IPS-15b (cell line): ENCODE data around the gene DDX28.
A peak's percentile ranks its signal among the peaks of the same experiment; 100 is the strongest.
"Not testable (repeated sequence)": the region's sequence is repeated elsewhere in the genome, so short reads cannot be mapped to it uniquely, and the experiment has no call there.

Experiments used
- H3K27me3 ChIP-seq: one replicate; pipeline ENCODE4 v1.6.1; 2013; ENCODE audit warnings: low read length; ENCODE audit not compliant: control insufficient read depth, insufficient read depth
- H3K36me3 ChIP-seq: one replicate; pipeline ENCODE4 v1.6.1; 2013; ENCODE audit warnings: low read length; ENCODE audit not compliant: control insufficient read depth, insufficient read depth
- H3K4me1 ChIP-seq: one replicate; pipeline ENCODE4 v1.6.1; 2013; ENCODE audit warnings: mild to moderate bottlenecking, low read length; ENCODE audit not compliant: control insufficient read depth, insufficient read depth
- H3K4me3 ChIP-seq: one replicate; pipeline ENCODE4 v1.5.1; 2013; ENCODE audit warnings: low read depth, low read length
- H3K9ac ChIP-seq: one replicate; pipeline ENCODE4 v1.6.1; 2013; ENCODE audit warnings: low read depth, mild to moderate bottlenecking, low read length
- H3K9me3 ChIP-seq: one replicate; pipeline ENCODE4 v1.6.1; 2013; ENCODE audit warnings: mild to moderate bottlenecking, low read length; ENCODE audit not compliant: control insufficient read depth, insufficient read depth

DDX28 gene

DNA sequence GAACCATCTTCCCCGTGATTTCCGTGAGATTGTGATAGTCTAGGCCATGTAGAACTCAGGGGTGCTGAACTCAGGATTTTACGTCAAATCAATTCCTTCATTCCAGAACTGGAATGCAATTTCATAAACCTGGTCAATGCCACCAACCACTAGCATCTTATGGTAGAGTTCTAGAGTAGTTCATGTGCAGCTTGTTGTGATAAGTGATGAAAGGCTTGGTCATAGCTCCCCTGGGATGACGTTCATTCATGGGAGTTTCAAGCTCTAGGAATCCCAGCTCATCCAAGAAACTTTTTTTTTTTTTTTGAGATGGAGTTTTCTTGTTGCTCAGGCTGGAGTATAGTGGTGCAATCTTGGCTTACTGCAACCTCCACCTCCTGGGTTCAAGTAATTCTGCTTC is 20.0 kb downstream of the DDX28 start:
- no peaks in the 10 kb centered on the region for H3K27me3 ChIP-seq
- H3K9ac ChIP-seq, result no peak overlapping the region
- no peaks in the 10 kb centered on the region for H3K4me1 ChIP-seq
- no peaks in the 10 kb centered on the region for H3K36me3 ChIP-seq
- H3K4me3 ChIP-seq, result no peak overlapping the region
- H3K9me3 ChIP-seq, result no peaks in the 10 kb centered on the region

DNA sequence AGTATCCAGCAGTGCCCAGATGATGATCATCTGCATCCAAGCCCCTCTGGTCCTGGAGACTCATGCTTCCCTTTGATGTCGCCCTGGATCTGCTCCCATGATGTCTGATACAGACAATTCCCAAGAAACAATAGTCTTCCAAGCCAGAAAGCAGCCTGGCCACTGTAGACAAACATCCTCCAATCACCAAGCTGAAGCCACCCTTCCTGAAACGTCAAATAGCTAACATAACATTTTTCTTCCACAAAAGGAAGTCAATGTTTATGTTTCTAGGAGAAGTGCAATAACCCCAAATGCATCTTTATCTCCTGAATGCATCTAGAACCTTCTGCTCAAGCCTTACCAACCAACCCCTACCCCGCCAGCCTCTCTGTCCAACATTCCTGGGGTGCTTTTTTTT is 22.6 kb downstream of the DDX28 start:
- H3K36me3 ChIP-seq, result no peaks in the 10 kb centered on the region
- no peak overlapping the region for H3K4me3 ChIP-seq
- H3K27me3 ChIP-seq, result no peaks in the 10 kb centered on the region
- no peak overlapping the region for H3K9ac ChIP-seq
- no peaks in the 10 kb centered on the region for H3K4me1 ChIP-seq
- H3K9me3 ChIP-seq, result no peaks in the 10 kb centered on the region

- H3K9ac ChIP-seq, result no peak overlapping the region
- no peaks in the 10 kb centered on the region for H3K36me3 ChIP-seq
- no peaks in the 10 kb centered on the region for H3K9me3 ChIP-seq
- H3K27me3 ChIP-seq, result no peaks in the 10 kb centered on the region
- H3K4me1 ChIP-seq, result no peaks in the 10 kb centered on the region
- no peak overlapping the region for H3K4me3 ChIP-seq
Observed at GRCh38 chr16:67999985-68000384, 23.0 kb downstream of the DDX28 start.

DNA sequence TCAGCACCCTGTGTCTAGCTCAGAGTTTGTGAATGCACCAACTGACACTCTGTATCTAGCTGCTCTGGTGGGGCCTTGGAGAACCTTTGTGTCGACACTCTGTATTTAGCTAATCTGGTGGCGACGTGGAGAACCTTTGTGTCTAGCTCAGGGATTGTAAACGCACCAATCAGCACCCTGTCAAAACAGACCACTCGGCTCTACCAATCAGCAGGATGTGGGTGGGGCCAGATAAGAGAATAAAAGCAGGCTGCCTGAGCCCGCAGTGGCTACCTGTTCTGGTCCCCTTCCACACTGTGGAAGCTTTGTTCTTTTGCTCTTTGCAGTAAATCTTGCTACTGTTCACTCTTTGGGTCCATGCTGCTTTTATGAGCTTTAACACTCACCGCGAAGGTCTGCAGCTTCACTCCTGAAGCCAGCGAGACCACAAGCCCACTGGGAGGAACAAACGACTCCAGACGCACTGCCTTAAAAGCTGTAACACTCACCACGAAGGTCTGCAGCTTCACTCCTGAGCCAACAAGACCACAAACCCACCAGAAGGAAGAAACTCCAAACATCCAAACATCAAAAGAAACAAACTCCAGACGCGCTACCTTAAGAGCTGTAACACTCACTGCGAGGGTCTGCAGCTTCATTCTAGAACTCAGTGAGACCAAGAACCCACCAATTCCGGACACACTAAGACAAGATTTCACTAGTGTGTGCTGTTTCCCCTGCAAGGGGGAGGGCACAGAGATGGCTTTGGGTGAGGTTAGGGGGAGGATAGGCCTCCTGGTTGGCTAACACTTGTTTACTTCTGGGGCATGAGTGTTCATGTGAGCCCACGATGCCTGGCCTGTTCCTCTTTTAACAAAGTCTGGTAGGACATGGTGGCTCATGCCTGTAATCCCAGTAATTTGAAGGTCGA is 24.0 kb downstream of the DDX28 start, which contains the start of gene DPEP2:
Gene DPEP2, minus strand, starts transcription at position 706 of the 910 bp plus-strand sequence. CDS start 6,272 bp downstream, outside the sequence.
- not testable (repeated sequence) for H3K9ac ChIP-seq, H3K27me3 ChIP-seq, H3K4me1 ChIP-seq, H3K4me3 ChIP-seq, H3K9me3 ChIP-seq, H3K36me3 ChIP-seq

DNA sequence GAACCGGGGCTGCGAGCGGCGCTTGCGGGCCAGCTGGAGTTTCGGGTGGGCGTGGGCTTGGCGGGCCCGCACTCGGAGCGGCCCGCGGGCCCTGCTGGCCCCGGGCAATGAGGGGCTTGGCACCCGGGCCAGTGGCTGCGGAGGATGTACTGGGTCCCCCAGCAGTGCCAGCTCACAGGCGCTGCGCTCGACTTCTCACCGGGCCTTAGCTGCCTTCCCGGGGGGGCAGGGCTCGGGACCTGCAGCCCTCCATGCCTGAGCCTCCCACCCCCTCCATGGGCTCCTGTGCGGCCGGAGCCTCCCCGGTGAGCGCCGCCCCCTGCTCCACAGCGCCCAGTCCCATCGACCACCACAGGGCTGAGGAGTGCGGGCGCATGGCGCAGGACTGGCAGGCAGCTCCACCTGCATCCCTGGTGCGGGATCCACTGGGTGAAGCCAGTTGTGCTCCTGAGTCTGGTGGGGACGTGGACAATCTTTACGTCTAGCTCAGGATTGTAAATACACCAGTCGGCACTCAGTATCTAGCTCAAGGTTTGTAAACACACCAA is 24.7 kb downstream of the DDX28 start:
- not testable (repeated sequence) for H3K4me3 ChIP-seq, H3K9ac ChIP-seq, H3K36me3 ChIP-seq, H3K9me3 ChIP-seq, H3K27me3 ChIP-seq, H3K4me1 ChIP-seq

DNA sequence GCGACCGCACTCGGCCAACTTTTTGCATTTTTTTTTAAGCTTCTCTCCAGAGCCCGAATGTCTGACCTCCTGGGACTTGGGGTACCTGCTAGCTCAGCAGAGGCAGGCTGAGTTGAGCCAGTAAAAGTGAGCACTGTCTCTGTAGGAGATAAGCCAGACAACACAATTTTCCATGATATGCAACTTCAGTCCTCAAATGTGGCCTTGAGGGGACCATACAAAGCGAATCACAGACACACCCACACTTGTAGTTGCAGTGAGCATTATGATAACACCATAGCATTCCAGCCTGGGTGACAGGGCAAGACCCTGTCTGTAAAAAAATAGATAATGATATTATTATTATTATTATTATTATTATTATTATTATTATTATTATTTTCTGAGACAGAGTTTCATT is 26.4 kb downstream of the DDX28 start:
- Histone ChIP-seq H3K4me3 (no peak overlapping the region), H3K9me3 (no peaks in the 10 kb centered on the region), H3K27me3 (peaks cover 11% of the 10 kb centered on the region), H3K4me1 (no peaks in the 10 kb centered on the region), H3K9ac (no peak overlapping the region), H3K36me3 (no peaks in the 10 kb centered on the region)

GRCh38 chr16:67995423-67995822 is 27.6 kb downstream of the DDX28 start:
- Histone ChIP-seq H3K9me3 (no peaks in the 10 kb centered on the region), H3K9ac (no peak overlapping the region)

GRCh38 chr16:67994040-67994408 is 29.0 kb downstream of the DDX28 start:
- H3K9ac ChIP-seq, H3K9me3 ChIP-seq, H3K4me1 ChIP-seq, H3K36me3 ChIP-seq, H3K4me3 ChIP-seq: not testable (repeated sequence)
- H3K27me3 ChIP-seq, result peaks cover 11% of the 10 kb centered on the region

More at GRCh38 chr16:67995423-67995822, 27.6 kb downstream of the DDX28 start:
- H3K4me3 ChIP-seq, result no peak overlapping the region
- peaks cover 11% of the 10 kb centered on the region for H3K27me3 ChIP-seq
- H3K4me1 ChIP-seq, result no peaks in the 10 kb centered on the region
- H3K36me3 ChIP-seq, result no peaks in the 10 kb centered on the region

DNA sequence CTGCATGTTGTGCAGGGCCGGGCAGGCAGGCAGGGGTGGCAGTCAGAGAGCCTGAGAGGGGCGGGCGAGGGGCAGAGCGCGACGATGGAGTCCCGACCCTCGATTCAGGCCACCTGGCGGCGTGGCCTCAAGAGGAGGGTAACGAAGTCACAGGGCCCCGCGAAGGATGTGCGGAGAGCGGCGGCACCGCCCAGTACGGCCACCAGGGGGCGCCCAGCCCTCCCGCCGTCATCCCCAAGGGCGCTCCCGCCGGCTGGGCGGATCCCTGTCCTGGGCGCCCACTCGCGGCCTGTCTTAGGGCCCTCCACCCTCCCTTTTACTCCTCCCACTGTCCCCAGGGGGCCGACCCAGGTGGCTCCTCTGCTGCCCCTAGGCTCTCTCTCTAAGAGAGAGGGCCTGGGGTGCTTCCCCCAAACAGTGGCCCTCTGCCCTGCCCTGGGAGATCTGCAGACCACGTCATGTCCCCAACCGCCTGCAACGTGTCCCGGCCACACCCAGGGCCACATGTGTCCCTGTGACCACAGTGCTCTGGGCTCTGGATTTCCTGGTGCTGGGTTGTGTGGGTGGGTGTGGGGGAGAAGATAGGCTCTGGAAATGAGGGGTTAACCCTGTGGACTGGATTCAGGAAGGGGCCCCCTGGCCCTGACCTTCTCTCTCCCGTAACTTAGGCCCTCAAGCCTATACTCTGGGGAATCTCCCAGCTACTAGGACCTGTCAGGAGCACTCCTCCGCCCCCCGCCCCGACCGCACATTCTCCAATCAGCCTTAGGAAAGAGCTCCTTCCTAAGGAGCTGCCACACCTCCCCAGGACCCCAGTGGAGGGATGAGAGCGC is 29.6 kb downstream of the DDX28 start:
- Histone ChIP-seq H3K4me1 (no peaks in the 10 kb centered on the region), H3K9me3 (no peaks in the 10 kb centered on the region), H3K27me3 (peaks cover 11% of the 10 kb centered on the region), H3K9ac (no peak overlapping the region), H3K4me3 (peak overlapping the region; percentile 13), H3K36me3 (no peaks in the 10 kb centered on the region)

DNA sequence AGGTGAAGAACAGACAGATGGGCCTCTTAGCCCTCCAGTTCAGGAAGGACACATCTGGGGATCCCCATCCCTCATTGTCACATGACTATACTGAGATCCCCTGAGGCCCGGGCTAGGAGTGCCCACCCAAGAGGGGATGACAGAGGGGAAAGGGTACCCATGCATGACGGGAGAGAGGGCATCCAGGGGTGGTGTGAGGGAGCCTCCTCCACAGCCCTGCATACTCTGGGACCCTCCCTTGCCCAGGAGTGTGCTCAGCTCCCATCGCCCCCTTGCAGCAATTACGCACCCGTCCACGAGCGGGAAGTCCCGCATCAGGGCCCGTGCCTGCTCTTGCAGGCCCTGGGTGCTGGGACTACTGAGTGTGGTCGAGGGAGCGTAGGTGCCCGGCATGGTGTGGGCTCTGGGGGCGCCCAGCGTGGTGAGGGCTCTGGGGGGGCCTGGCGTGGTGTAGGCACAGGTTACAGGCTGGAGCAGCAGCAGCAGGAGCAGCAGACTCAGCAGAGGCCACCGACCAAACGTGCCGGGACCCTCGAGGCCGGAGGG is 30.3 kb downstream of the DDX28 start:
- Histone ChIP-seq H3K4me1 (no peaks in the 10 kb centered on the region), H3K9me3 (no peaks in the 10 kb centered on the region), H3K9ac (no peak overlapping the region), H3K27me3 (peaks cover 11% of the 10 kb centered on the region), H3K36me3 (no peaks in the 10 kb centered on the region), H3K4me3 (peak overlapping the region; percentile 8)

- Histone ChIP-seq H3K9ac (no peak overlapping the region), H3K4me3 (no peak overlapping the region)
Observed at GRCh38 chr16:67990018-67990386, 33.0 kb downstream of the DDX28 start.

More at GRCh38 chr16:67990018-67990386, 33.0 kb downstream of the DDX28 start:
- H3K4me1 ChIP-seq, result no peaks in the 10 kb centered on the region
- peaks cover 11% of the 10 kb centered on the region for H3K27me3 ChIP-seq
- no peaks in the 10 kb centered on the region for H3K36me3 ChIP-seq
- H3K9me3 ChIP-seq, result no peaks in the 10 kb centered on the region
